ENCODE measurements around the gene IPO13. TPM values are rescaled to one million over a fixed set of nuclear protein-coding genes. Genes with fewer than 3 reads are reported as not detected.

Gene IPO13
- total and polyA plus RNA-seq, 2 experiments from 2014 or later, result 20.6 to 30.7 TPM

DNA sequence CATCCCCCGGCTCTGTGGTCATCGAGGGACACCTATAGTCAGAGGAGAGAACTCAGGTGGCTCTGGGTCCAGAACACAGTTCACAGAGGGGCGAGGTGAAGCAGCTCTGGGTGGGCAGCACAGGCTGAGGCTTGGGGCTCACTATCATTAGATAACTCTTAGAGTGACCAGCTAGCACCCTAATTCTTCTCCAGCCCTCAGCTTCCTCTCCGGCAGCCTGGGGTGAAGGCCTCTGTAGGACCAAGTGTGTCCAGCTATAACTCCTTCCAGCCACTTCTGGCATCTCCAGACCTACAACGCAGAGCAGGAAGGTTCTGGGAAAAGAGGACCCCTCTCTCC lies 11.8 kb upstream of the IPO13 start:
- Histone ChIP-seq H3K27me3 (peaks cover 14% of the 10 kb centered on the region), H3K9me3 (ENCODE audit: low read depth) (no peaks in the 10 kb centered on the region), H3K27ac (no peak overlapping the region), H4K20me1 (ENCODE audit: insufficient read depth, poor library complexity, severe bottlenecking) (no peaks in the 10 kb centered on the region), H3K4me1 (ENCODE audit: insufficient read depth) (peaks cover 25% of the 10 kb centered on the region), H3K9me2 (replicated peaks; ENCODE audit: insufficient read depth) (no peaks in the 10 kb centered on the region), H3K36me3 (replicated peaks; ENCODE audit: insufficient read depth, low read depth) (no peaks in the 10 kb centered on the region), H3K79me2 (no peaks in the 10 kb centered on the region), H3K4me3 (no peak overlapping the region), H3K4me2 (no peak overlapping the region), H2AFZ (no peak overlapping the region)
- DNase-seq (ENCODE audit: low spot score), result no peak
- TF ChIP-seq, protein P1, sequence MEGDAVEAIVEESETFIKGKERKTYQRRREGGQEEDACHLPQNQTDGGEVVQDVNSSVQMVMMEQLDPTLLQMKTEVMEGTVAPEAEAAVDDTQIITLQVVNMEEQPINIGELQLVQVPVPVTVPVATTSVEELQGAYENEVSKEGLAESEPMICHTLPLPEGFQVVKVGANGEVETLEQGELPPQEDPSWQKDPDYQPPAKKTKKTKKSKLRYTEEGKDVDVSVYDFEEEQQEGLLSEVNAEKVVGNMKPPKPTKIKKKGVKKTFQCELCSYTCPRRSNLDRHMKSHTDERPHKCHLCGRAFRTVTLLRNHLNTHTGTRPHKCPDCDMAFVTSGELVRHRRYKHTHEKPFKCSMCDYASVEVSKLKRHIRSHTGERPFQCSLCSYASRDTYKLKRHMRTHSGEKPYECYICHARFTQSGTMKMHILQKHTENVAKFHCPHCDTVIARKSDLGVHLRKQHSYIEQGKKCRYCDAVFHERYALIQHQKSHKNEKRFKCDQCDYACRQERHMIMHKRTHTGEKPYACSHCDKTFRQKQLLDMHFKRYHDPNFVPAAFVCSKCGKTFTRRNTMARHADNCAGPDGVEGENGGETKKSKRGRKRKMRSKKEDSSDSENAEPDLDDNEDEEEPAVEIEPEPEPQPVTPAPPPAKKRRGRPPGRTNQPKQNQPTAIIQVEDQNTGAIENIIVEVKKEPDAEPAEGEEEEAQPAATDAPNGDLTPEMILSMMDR (IDR thresholded peaks at IDR 0.05; ENCODE audit: poor library complexity), result no peak
- TF ChIP-seq EZH2phosphoT487 (IDR thresholded peaks at IDR 0.05; ENCODE audit: low read depth, severe bottlenecking, unreplicated experiment), result no peak
- TF ChIP-seq EZH2 (IDR thresholded peaks at IDR 0.05; ENCODE audit: borderline replicate concordance), result no peak
- WGBS (ENCODE audit: low lambda C conversion rate, missing lambda C conversion rate), result 54% methylated on average over 5 of the region's 5 CpGs

DNA sequence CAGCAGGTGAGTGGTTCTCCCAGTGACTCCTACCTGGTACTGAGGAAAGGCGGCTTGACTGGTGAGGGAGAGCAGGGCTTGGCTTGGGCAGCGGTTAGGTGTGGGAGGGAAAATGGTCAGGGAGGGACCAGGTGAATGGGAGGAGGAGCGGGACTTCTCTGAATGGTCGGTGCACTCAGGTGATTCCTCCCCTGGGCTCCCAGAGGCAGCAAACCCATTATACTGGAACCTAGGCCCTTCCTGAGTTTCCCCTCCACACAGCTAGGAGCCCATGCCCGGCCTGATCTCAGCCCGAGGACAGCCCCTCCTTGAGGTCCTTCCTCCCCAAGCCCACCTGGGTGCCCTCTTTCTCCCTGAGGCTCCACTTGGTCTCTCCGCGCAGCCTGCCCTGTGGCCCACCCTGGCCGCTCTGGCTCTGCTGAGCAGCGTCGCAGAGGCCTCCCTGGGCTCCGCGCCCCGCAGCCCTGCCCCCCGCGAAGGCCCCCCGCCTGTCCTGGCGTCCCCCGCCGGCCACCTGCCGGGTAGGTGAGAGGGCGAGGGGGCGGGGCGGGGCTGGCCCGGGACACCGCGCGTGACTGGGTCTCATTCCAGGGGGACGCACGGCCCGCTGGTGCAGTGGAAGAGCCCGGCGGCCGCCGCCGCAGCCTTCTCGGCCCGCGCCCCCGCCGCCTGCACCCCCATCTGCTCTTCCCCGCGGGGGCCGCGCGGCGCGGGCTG lies 10.9 kb upstream of the IPO13 start:
- DNase-seq (ENCODE audit: low spot score), result peak; percentile 35
- Histone ChIP-seq H3K9me2 (replicated peaks; ENCODE audit: insufficient read depth) (no peaks in the 10 kb centered on the region), H3K27ac (no peak overlapping the region)

DNA sequence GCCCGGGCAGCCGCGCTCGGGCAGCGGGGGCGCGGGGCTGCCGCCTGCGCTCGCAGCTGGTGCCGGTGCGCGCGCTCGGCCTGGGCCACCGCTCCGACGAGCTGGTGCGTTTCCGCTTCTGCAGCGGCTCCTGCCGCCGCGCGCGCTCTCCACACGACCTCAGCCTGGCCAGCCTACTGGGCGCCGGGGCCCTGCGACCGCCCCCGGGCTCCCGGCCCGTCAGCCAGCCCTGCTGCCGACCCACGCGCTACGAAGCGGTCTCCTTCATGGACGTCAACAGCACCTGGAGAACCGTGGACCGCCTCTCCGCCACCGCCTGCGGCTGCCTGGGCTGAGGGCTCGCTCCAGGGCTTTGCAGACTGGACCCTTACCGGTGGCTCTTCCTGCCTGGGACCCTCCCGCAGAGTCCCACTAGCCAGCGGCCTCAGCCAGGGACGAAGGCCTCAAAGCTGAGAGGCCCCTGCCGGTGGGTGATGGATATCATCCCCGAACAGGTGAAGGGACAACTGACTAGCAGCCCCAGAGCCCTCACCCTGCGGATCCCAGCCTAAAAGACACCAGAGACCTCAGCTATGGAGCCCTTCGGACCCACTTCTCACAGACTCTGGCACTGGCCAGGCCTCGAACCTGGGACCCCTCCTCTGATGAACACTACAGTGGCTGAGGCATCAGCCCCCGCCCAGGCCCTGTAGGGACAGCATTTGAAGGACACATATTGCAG lies 10.2 kb upstream of the IPO13 start:
- H3K4me2 ChIP-seq, result peak overlapping the region; percentile 94
- DNase-seq (ENCODE audit: low spot score), result peak; percentile 72
- H3K9me3 ChIP-seq (ENCODE audit: low read depth), result no peaks in the 10 kb centered on the region
- H4K20me1 ChIP-seq (ENCODE audit: insufficient read depth, poor library complexity, severe bottlenecking), result no peaks in the 10 kb centered on the region
- H3K4me1 ChIP-seq (ENCODE audit: insufficient read depth), result peaks cover 25% of the 10 kb centered on the region
- H3K79me2 ChIP-seq, result no peaks in the 10 kb centered on the region
- H3K4me3 ChIP-seq, result peak overlapping the region; percentile 26
- no peak overlapping the region for H3K27ac ChIP-seq
- H3K9me2 ChIP-seq (replicated peaks; ENCODE audit: insufficient read depth), result no peaks in the 10 kb centered on the region
- H3K36me3 ChIP-seq (replicated peaks; ENCODE audit: insufficient read depth, low read depth), result no peaks in the 10 kb centered on the region
- H3K27me3 ChIP-seq, result peaks cover 14% of the 10 kb centered on the region
- WGBS (ENCODE audit: low lambda C conversion rate, missing lambda C conversion rate), result 17% methylated on average over 29 of the region's 56 CpGs
- TF ChIP-seq EZH2phosphoT487 (IDR thresholded peaks at IDR 0.05; ENCODE audit: low read depth, severe bottlenecking, unreplicated experiment) (no peak), EZH2 (IDR thresholded peaks at IDR 0.05; ENCODE audit: borderline replicate concordance) (no peak)
- TF ChIP-seq, protein P1 (IDR thresholded peaks at IDR 0.05; ENCODE audit: poor library complexity), result no peak
- H2AFZ ChIP-seq, result peak overlapping the region; percentile 31

More for the DNA sequence above, 10.9 kb upstream of the IPO13 start:
- no peak overlapping the region for H2AFZ ChIP-seq
- H3K36me3 ChIP-seq (replicated peaks; ENCODE audit: insufficient read depth, low read depth), result no peaks in the 10 kb centered on the region
- no peaks in the 10 kb centered on the region for H4K20me1 ChIP-seq (ENCODE audit: insufficient read depth, poor library complexity, severe bottlenecking)
- H3K4me2 ChIP-seq, result peak overlapping the region; percentile 94
- peaks cover 25% of the 10 kb centered on the region for H3K4me1 ChIP-seq (ENCODE audit: insufficient read depth)
- no peaks in the 10 kb centered on the region for H3K79me2 ChIP-seq
- H3K4me3 ChIP-seq, result no peak overlapping the region
- WGBS (ENCODE audit: low lambda C conversion rate, missing lambda C conversion rate), result 35% methylated on average over 8 of the region's 48 CpGs
- H3K9me3 ChIP-seq (ENCODE audit: low read depth), result no peaks in the 10 kb centered on the region
- peaks cover 14% of the 10 kb centered on the region for H3K27me3 ChIP-seq
- TF ChIP-seq EZH2 (IDR thresholded peaks at IDR 0.05; ENCODE audit: borderline replicate concordance) (no peak), EZH2phosphoT487 (IDR thresholded peaks at IDR 0.05; ENCODE audit: low read depth, severe bottlenecking, unreplicated experiment) (no peak)
- TF ChIP-seq, protein P1 (IDR thresholded peaks at IDR 0.05; ENCODE audit: poor library complexity), result no peak

Data from hepatocyte (in vitro differentiated cells).